H9 (cell line): ENCODE results near the gene FTO. TPM values are rescaled to one million over a fixed set of nuclear protein-coding genes. Genes with fewer than 3 reads are reported as not detected.
A peak's percentile ranks its signal among the peaks of the same experiment; 100 is the strongest.

ENCODE experiments used
- DNase-seq: peaks from one replicate; pipeline ENCODE4 v3.0.0-alpha.2; 2017
- H2AFZ ChIP-seq: one replicate; pipeline ENCODE4 v1.6.1; 2013; ENCODE audit warnings: mild to moderate bottlenecking, low read length, control low read depth, moderate library complexity
- H2AK5ac ChIP-seq: 2 replicates; pipeline ENCODE4 v1.6.1; 2013; ENCODE audit warnings: low read length, control low read depth, mixed read lengths; ENCODE audit not compliant: insufficient read length
- H2BK120ac ChIP-seq: one replicate; pipeline ENCODE4 v1.6.1; 2013; ENCODE audit warnings: low read depth, mild to moderate bottlenecking, low read length, control low read depth, inconsistent platforms; ENCODE audit not compliant: poor library complexity, severe bottlenecking
- H2BK12ac ChIP-seq: 2 replicates; pipeline ENCODE4 v1.6.1; 2013; ENCODE audit warnings: low read length, control low read depth, mixed read lengths, low read depth; ENCODE audit not compliant: insufficient read length
- H2BK15ac ChIP-seq: 2 replicates; pipeline ENCODE4 v1.6.1; 2013; ENCODE audit warnings: low read depth, low read length, control low read depth
- H2BK20ac ChIP-seq: one replicate; pipeline ENCODE4 v1.6.1; 2013; ENCODE audit warnings: low read depth, mild to moderate bottlenecking, low read length, control low read depth, inconsistent platforms; ENCODE audit not compliant: poor library complexity, severe bottlenecking
- H2BK5ac ChIP-seq: 2 replicates; pipeline ENCODE4 v1.6.1; 2013; ENCODE audit warnings: low read length, control low read depth, mixed read lengths; ENCODE audit not compliant: insufficient read length
- H3K14ac ChIP-seq: 2 replicates; pipeline ENCODE4 v1.6.1; 2013; ENCODE audit warnings: low read length, control low read depth; ENCODE audit not compliant: insufficient read depth
- H3K18ac ChIP-seq: 2 replicates; pipeline ENCODE4 v1.6.1; 2013; ENCODE audit warnings: low read depth, mild to moderate bottlenecking, mixed read lengths, low read length, control low read depth; ENCODE audit not compliant: insufficient read length
- H3K23ac ChIP-seq: 2 replicates; pipeline ENCODE4 v1.6.1; 2013; ENCODE audit warnings: low read length, control low read depth, mixed read lengths, low read depth; ENCODE audit not compliant: insufficient read length
- H3K23me2 ChIP-seq: 2 replicates; pipeline ENCODE4 v1.6.1; 2013; ENCODE audit warnings: low read depth, mild to moderate bottlenecking, mixed read lengths, low read length, control low read depth; ENCODE audit not compliant: insufficient read length, poor library complexity, severe bottlenecking
- H3K27ac ChIP-seq: 2 replicates; pipeline ENCODE4 v1.5.1; 2013; ENCODE audit warnings: low read length, control low read depth, mixed read lengths, low read depth; ENCODE audit not compliant: insufficient read length
- H3K27me3 ChIP-seq: 2 replicates; pipeline ENCODE4 v1.6.1; 2013; ENCODE audit warnings: low read length, control low read depth, inconsistent platforms; ENCODE audit not compliant: insufficient read depth
- H3K4ac ChIP-seq: 2 replicates; pipeline ENCODE4 v1.6.1; 2013; ENCODE audit warnings: low read depth, mild to moderate bottlenecking, control low read depth, inconsistent platforms, low read length, moderate library complexity
- H3K4me1 ChIP-seq: 2 replicates; pipeline ENCODE4 v1.6.1; 2013; ENCODE audit warnings: low read length, control low read depth, inconsistent platforms; ENCODE audit not compliant: insufficient read depth
- H3K4me2 ChIP-seq: 2 replicates; pipeline ENCODE4 v1.6.1; 2013; ENCODE audit warnings: low read length, control low read depth, mixed read lengths; ENCODE audit not compliant: insufficient read length, insufficient read depth
- H3K56ac ChIP-seq: 2 replicates; pipeline ENCODE4 v1.6.1; 2013; ENCODE audit warnings: low read depth, mild to moderate bottlenecking, mixed read lengths, low read length, control low read depth; ENCODE audit not compliant: insufficient read length
- H3K79me1 ChIP-seq: 2 replicates; pipeline ENCODE4 v1.6.1; 2013; ENCODE audit warnings: low read depth, mild to moderate bottlenecking, moderate library complexity, low read length, control low read depth, inconsistent platforms; ENCODE audit not compliant: insufficient read depth, poor library complexity, severe bottlenecking
- H3K79me2 ChIP-seq: 2 replicates; pipeline ENCODE4 v1.6.1; 2013; ENCODE audit warnings: low read length, control low read depth, inconsistent platforms; ENCODE audit not compliant: insufficient read depth
- H3K9ac ChIP-seq: 2 replicates; pipeline ENCODE4 v1.6.1; 2013; ENCODE audit warnings: low read length, control low read depth, mixed read lengths; ENCODE audit not compliant: insufficient read length; ENCODE audit errors: extremely low read depth
- H3K9me3 ChIP-seq: one replicate; pipeline ENCODE4 v1.6.1; 2013; ENCODE audit warnings: low read depth, low read length, inconsistent platforms; ENCODE audit not compliant: control insufficient read depth
- H3T11ph ChIP-seq: one replicate; pipeline ENCODE4 v1.6.1; 2013; ENCODE audit warnings: mild to moderate bottlenecking, low read length, control low read depth, inconsistent platforms
- H4K20me1 ChIP-seq: one replicate; pipeline ENCODE4 v1.6.1; 2013; ENCODE audit not compliant: control insufficient read depth, insufficient read length, insufficient read depth
- H4K5ac ChIP-seq: 2 replicates; pipeline ENCODE4 v1.6.1; 2013; ENCODE audit warnings: low read depth, mild to moderate bottlenecking, mixed read lengths, low read length, control low read depth; ENCODE audit not compliant: insufficient read length
- H4K8ac ChIP-seq: replicated peaks from 2 replicates; pipeline ENCODE4 v1.6.1; 2013; ENCODE audit warnings: low read length, control low read depth, mixed read lengths, low read depth; ENCODE audit not compliant: insufficient read length
- H4K91ac ChIP-seq: 2 replicates; pipeline ENCODE4 v1.6.1; 2013; ENCODE audit warnings: low read depth, mild to moderate bottlenecking, moderate library complexity, mixed read lengths, low read length, control low read depth; ENCODE audit not compliant: insufficient read length
- H3K27ac Mint-ChIP-seq, 3 experiments: 2 replicates in 2 of 3; 3 replicates in 1 of 3; pipeline ENCODE4 v1.8.0; 2020 to 2021; ENCODE audit warnings: mixed read lengths in 3 of 3, mild to moderate bottlenecking in 1 of 3, moderate library complexity in 1 of 3
- H3K27me3 Mint-ChIP-seq: 2 replicates; pipeline ENCODE4 v1.8.0; 2021; ENCODE audit warnings: low read depth, mild to moderate bottlenecking, moderate library complexity, mixed read lengths
- H3K36me3 Mint-ChIP-seq, 3 experiments: 2 replicates in 2 of 3; 3 replicates in 1 of 3; pipeline ENCODE4 v1.8.0; 2020 to 2021; ENCODE audit warnings: low read depth in 3 of 3, mixed read lengths in 3 of 3; ENCODE audit not compliant: insufficient read depth in 1 of 3
- H3K4me1 Mint-ChIP-seq, 2 experiments: 2 replicates each; pipeline ENCODE4 v1.8.0; 2020; ENCODE audit warnings: mixed read lengths in 2 of 2
- H3K4me3 Mint-ChIP-seq, 2 experiments: 2 replicates in 1 of 2; 3 replicates in 1 of 2; pipeline ENCODE4 v1.8.0; 2020 to 2021; ENCODE audit warnings: mild to moderate bottlenecking in 2 of 2, mixed read lengths in 2 of 2, moderate library complexity in 1 of 2
- H3K9me3 Mint-ChIP-seq, 2 experiments: 2 replicates in 1 of 2; 3 replicates in 1 of 2; pipeline ENCODE4 v1.8.0; 2020; ENCODE audit warnings: mild to moderate bottlenecking in 2 of 2, mixed read lengths in 2 of 2, moderate library complexity in 1 of 2
- WGBS: extraction: QIAGEN DNeasy Blood & Tissue Kit; methylation state at CpG from one replicate; pipeline ENCODE4 v1.1.7; 2013; ENCODE audit warnings: missing lambda C conversion rate, low lambda C conversion rate, mixed read lengths; ENCODE audit not compliant: insufficient read length; ENCODE audit errors: extremely low coverage; 5-methylcytosine and 5-hydroxymethylcytosine counted together
- total RNA-seq: library from RNA; stranded (reverse); gene quantifications from 2 replicates; pipeline ENCODE4 v1.2.1, GENCODE V29; 2021
- TF ChIP-seq, protein P1 (sequence below): fragments of 200-600 bp; sonication (generic); conservative IDR thresholded peaks from 3 replicates; pipeline ENCODE4 v1.8.0; 2021; ENCODE audit warnings: antibody characterized with exemption, mild to moderate bottlenecking

Gene FTO
- total RNA-seq, 1 experiment from 2014 or later, result 67.9 TPM

DNA sequence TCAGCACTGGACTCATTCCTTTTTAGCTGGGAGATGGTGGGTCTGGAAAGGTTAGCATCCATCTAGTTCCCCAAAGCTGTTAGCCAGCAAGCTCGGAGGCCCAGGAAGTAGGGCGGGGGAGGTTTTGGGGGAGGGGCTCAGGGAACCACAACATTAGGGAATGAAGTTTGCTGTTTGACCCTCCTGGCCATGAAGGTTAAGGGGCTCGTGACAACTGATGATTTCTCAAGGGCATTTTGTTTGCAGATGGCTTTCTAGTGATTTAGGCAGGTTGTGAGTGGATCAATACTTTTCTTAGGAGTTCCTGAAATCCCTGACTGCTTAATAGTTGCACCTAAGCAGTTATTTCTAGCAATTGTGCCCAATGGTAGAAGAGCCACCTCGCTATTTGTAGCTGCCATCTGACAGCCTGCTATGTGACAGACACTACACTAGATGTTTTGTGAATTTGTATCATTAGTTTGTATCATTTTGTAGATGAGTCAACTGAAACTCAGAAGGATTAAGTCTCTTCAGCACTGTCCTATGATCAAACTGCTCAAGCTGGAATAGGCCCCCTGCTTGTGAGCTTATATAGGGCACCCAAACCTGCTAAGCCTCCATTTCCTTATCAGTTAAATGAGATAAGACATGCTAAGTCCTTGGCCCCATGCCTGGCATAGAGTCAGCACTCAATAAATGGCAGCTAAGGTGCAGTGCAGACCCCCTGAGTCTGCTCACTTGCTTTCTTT is 436.3 kb downstream of the FTO start:
- H3K9ac ChIP-seq, result no peak overlapping the region
- no CpG with 5 or more reads among the region's 4 CpGs for WGBS
- H3K27me3 Mint-ChIP-seq, result no peaks in the 10 kb centered on the region; the same call in none of the 2 replicates
- H3K4ac ChIP-seq, result no peak overlapping the region
- H2BK120ac ChIP-seq, result no peak overlapping the region
- no peak overlapping the region for H3T11ph ChIP-seq
- no peak overlapping the region for H4K5ac ChIP-seq
- H3K27me3 ChIP-seq, result no peaks in the 10 kb centered on the region
- no peaks in the 10 kb centered on the region for H3K9me3 ChIP-seq
- H2BK5ac ChIP-seq, result no peak overlapping the region
- no peak overlapping the region for H2AK5ac ChIP-seq
- no peak overlapping the region for H4K91ac ChIP-seq
- no peaks in the 10 kb centered on the region; the same call in 1 of the 2 replicates for H3K4me1 ChIP-seq
- DNase-seq, result no peak
- H3K79me2 ChIP-seq, result no peaks in the 10 kb centered on the region
- H3K27ac Mint-ChIP-seq, result no peak overlapping the region
- no peaks in the 10 kb centered on the region for H3K23me2 ChIP-seq
- H3K18ac ChIP-seq, result no peak overlapping the region
- H4K20me1 ChIP-seq, result no peaks in the 10 kb centered on the region
- no peak overlapping the region for H3K56ac ChIP-seq
- H4K8ac ChIP-seq, result no peak overlapping the region
- H3K9me3 Mint-ChIP-seq, result peaks cover 5 to 7% of the 10 kb centered on the region in 2 experiments; a peak in 4 of 5 replicates
- H2BK12ac ChIP-seq, result no peak overlapping the region
- H3K4me1 Mint-ChIP-seq, result peaks cover 9% of the 10 kb centered on the region in 2 experiments
- H2AFZ ChIP-seq, result no peak overlapping the region
- H2BK15ac ChIP-seq, result no peak overlapping the region
- no peak overlapping the region for H2BK20ac ChIP-seq
- TF ChIP-seq, protein P1, sequence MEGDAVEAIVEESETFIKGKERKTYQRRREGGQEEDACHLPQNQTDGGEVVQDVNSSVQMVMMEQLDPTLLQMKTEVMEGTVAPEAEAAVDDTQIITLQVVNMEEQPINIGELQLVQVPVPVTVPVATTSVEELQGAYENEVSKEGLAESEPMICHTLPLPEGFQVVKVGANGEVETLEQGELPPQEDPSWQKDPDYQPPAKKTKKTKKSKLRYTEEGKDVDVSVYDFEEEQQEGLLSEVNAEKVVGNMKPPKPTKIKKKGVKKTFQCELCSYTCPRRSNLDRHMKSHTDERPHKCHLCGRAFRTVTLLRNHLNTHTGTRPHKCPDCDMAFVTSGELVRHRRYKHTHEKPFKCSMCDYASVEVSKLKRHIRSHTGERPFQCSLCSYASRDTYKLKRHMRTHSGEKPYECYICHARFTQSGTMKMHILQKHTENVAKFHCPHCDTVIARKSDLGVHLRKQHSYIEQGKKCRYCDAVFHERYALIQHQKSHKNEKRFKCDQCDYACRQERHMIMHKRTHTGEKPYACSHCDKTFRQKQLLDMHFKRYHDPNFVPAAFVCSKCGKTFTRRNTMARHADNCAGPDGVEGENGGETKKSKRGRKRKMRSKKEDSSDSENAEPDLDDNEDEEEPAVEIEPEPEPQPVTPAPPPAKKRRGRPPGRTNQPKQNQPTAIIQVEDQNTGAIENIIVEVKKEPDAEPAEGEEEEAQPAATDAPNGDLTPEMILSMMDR, result peak; percentile 30; the same call in 1 of the 3 replicates
- H3K36me3 Mint-ChIP-seq, result peaks cover 0 to 3% (median 0%) of the 10 kb centered on the region in 3 experiments; a peak in 1 of 7 replicates
- no peak overlapping the region for H3K23ac ChIP-seq
- H3K4me3 Mint-ChIP-seq, result no peak overlapping the region
- H3K79me1 ChIP-seq, result no peaks in the 10 kb centered on the region
- H3K4me2 ChIP-seq, result no peak overlapping the region
- no peak overlapping the region for H3K14ac ChIP-seq
- H3K27ac ChIP-seq, result no peak overlapping the region
